GM12891 (cell line): Measurements from ENCODE around the gene GEMIN5.

Experiments used
- DNase-seq: peaks from one replicate; pipeline ENCODE4 v3.0.0; 2011; ENCODE audit warnings: low spot score; ENCODE audit not compliant: insufficient read length
- FAIRE-seq: peaks from 2 replicates; lab custom pipeline; 2011; peaks lifted over from hg19 to GRCh38; lab: Jason Lieb, UNC
- PAX5 ChIP-seq: IDR thresholded peaks from 2 replicates; pipeline ENCODE4 v1.6.1; 2011; ENCODE audit warnings: low read length, moderate library complexity, mild to moderate bottlenecking; ENCODE audit not compliant: insufficient read depth, severe bottlenecking
- POLR2A ChIP-seq: IDR thresholded peaks from 2 replicates; pipeline ENCODE4 v1.6.1; 2011; ENCODE audit warnings: low read depth, low read length, control low read depth
- POLR2AphosphoS5 ChIP-seq: IDR thresholded peaks from 2 replicates; pipeline ENCODE4 v1.6.1; 2011; ENCODE audit warnings: low read depth, low read length, control low read depth
- POU2F2 ChIP-seq: IDR thresholded peaks from 2 replicates; pipeline ENCODE4 v1.6.1; 2011; ENCODE audit warnings: low read depth, mild to moderate bottlenecking, control low read depth, low read length, moderate library complexity
- SPI1 ChIP-seq: IDR thresholded peaks from 2 replicates; pipeline ENCODE4 v1.6.1; 2011; ENCODE audit warnings: low read depth, low read length, control low read depth
- TAF1 ChIP-seq: IDR thresholded peaks from 2 replicates; pipeline ENCODE4 v1.6.1; 2011; ENCODE audit warnings: low read depth, low read length, control low read depth

GEMIN5 gene

DNA sequence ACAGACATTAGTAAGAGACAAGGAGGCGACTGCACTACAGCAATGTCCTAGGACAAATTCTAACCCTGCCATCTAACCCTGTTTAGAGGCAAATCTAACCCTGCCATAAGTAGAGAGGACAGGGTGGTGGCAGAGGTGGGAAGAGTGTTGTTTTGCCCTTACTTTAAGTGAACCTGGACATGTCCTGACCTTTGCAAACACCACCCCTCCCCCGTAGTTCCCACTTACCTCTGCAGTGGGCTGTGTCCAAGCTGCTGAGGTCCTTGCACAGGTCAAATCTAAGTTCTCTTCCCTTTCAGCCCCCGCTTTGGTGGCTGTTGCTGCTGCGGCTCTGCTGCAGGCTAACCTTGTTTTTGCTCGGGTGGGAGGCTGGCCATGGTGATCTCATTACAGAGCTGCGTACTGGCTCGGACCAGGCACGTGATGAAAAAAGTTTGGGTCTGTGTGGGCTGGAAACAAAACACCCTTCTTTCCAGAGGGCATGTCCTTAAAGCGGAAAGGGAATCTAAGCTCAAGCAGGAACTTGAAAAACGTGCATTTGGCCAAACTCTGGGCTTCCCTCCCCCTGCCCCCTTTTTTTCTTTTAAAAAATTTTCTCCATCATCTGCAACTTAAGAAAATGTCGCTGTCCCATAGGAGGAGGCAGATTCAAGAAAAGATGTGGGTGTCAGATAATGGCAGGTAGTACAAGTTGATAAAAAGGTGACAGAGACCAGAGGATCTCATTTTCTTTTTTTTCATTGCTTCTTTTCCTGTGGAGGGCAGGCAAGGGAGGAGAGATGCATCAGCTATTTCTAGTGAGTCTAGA, 87.6 kb downstream of the GEMIN5 start, which contains the start of gene FAXDC2:
Gene FAXDC2 (minus strand): TSS at position 349 of the 808 bp plus-strand sequence. CDS start 12,425 bp downstream, outside the sequence.
- FAIRE-seq: peak; percentile 45

DNA sequence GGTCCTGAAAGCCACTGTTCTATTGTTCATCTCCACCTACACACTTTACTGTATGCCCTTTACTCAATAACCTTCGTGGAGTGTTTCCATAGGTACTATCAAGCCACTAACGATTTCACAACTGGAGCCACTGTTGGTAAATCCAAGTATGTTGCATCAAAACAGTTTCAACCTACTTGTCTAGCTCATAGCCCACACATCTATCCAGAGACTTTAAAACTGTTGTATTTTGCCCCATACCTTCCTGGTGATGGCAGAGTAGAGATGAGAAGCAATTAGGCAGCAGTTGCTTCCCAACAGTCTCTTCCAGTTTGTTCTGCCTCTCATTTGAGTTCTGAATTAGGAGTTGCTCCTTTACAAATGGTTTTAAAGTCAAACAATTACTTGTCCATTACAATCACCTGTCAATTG, 88.2 kb downstream of the GEMIN5 start:
- TF ChIP-seq POLR2A: no peak
- FAIRE-seq (no peak), DNase-seq (no peak)

More for the DNA sequence above, 87.6 kb downstream of the GEMIN5 start, which contains the start of gene FAXDC2:
- TF ChIP-seq TAF1: no peak
- no peak for TF ChIP-seq PAX5
- no peak for TF ChIP-seq POU2F2
- no peak for TF ChIP-seq POLR2A
- no peak for TF ChIP-seq POLR2AphosphoS5
- TF ChIP-seq SPI1: no peak
- DNase-seq: peak; percentile 31

DNA sequence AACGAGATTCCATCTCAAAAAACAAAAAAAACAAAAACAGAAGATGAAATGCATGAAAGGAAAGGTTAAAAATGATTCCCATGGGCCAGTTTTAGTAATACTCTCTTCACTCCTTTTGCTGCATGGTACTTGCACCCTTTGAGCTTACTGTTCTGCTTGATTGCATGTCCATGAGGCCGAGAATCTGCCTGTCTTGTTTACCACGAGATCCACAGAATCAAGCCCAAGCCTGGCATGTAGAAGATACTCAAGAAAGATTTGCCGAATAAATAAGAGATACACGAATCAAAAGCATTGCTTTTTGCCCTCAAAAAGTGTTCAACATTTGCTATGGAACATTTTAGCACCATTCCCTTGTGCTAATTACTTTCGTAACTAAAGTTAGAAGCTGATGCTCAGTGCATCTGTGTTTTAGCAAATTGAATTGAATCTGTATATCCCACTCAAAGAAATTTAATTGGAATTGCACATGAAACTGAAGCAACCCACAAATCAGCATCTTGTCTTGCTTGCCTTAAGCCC, 88.7 kb downstream of the GEMIN5 start:
- no peak for DNase-seq
- TF ChIP-seq POLR2A (no peak), POLR2AphosphoS5 (no peak), TAF1 (no peak), SPI1 (no peak)
- no peak for FAIRE-seq

DNA sequence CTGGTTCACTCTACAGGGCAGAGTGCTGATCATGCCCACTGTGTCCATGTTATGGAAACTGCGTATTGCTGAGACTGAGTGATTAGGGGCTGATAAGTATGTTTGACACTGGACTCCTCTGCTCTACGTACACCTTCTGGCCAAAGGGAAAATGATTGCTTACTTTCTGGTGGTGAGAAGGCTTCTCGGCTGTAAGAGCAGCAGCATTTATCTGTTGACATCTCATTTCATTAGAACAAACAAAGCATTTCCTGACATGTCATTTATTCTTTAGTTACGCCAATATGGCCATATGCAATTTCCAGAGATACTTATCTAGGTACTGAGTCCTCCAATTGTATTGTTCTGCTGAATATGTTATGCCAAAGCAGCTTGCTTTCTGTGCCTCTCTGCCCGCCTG, 93.2 kb downstream of the GEMIN5 start:
- DNase-seq (no peak), FAIRE-seq (no peak)
- TF ChIP-seq PAX5 (no peak), POLR2AphosphoS5 (no peak)

DNA sequence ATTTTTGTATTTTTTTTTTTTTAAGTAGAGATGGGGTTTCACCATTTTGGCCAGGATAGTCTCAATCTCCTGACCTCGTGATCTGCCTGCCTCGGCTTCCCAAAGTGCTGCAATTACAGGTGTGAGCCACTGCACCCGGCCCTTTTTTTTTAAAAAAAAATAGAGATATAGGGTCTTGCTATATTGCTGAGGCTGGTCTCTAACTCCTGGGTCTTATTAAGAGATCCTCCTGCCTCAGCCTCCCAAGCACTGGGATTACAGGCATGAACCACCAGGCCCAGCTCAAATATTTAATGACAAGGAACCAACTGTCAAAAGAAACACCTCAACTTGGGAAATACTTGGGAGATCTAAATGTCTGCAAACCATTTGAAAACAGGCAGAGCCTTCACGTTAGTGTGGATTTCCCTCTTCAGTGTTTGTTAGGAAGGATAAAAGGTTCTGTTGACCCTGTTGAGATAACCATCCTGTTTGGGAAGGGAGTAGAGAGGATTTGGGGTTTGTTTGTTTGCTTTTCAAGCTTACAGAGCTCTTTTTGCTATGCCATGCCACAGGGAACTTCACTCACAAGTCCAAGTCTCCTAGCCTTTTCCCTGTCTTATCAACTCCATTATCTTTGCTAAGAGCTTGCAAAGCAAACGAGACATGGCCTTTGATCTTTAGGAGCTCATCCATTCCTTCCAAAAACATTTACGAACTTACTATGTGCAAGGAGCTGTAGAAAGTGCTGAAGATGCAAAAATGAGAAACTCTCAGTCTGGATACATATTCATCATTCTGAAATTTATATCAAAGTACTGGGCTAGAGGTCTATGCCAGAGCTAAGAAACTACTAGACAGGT, 95.1 kb downstream of the GEMIN5 start:
- FAIRE-seq: no peak
- no peak for TF ChIP-seq POLR2A
- TF ChIP-seq POLR2AphosphoS5: no peak
- TF ChIP-seq POU2F2: no peak
- TF ChIP-seq TAF1: no peak
- TF ChIP-seq PAX5: no peak
- TF ChIP-seq SPI1: no peak

DNA sequence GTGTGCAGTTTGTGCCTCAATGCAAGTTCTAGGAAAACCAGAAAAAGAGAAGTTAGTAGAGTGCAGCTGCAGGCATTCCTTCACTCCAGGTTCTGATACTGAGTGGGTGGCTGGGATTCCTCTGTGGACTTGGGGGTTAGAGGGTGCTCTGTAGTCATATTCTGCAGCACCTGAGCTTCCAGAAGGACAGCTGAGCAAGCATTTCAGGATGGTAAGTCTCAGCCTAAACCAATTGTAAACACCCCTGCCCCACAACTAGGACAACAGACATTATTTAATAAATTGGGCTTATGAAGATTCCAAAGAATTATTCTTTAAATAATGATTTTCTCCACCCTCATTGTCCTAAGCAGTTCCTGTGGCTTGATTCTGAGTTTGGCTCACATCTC, 96.7 kb downstream of the GEMIN5 start:
- TF ChIP-seq TAF1 (no peak), SPI1 (no peak), POU2F2 (no peak), POLR2A (no peak), PAX5 (no peak), POLR2AphosphoS5 (no peak)
- FAIRE-seq (no peak), DNase-seq (no peak)

More for the DNA sequence above, 95.1 kb downstream of the GEMIN5 start:
- no peak for DNase-seq

DNA sequence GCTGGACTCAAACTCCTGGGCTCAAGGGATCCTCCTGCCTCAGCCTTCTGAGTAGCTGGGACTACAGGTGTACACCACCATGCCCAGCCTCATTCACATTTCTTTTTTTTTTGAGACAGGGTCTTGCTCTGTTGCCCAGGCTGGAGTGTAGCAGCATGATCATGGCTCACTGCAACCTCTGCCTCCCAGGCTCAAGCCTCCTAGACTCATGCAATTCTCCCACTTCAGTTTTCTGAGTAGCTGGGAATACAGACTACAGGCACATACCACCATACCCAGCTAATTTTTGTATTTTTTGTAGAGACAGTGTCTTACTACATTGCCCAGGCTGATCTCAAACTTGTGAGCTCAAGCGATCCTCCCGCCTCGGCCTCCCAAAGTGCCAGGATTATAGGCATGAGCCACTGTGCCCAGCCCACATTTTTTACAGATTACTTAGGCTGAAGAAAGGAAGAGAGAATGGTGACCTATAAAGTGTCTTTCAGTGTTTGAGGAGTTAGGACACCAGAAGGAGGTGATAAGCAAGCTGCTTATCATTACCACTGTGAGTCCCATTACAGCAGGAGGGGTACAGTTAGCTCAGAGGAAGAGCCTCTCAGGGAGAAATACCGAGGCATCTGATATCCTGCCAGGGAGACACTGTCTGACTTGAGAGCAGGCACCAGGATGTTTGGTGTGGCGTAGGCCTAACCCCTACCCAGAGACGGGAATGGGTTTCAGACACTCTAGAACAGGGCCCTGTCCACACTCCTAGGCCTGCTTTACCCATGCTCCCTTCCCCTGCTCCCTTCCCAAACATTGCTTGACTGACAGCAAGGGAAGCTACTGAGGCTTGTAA, 97.4 kb downstream of the GEMIN5 start:
- TF ChIP-seq SPI1: no peak
- TF ChIP-seq TAF1: no peak
- TF ChIP-seq POLR2A: no peak
- no peak for TF ChIP-seq PAX5
- TF ChIP-seq POU2F2: no peak
- no peak for TF ChIP-seq POLR2AphosphoS5
- FAIRE-seq (no peak), DNase-seq (no peak)
